Central memory CD4-positive, alpha-beta T cell (primary cell): Measurements from ENCODE around the gene PRR14L.
"Not testable (repeated sequence)": the region's sequence is repeated elsewhere in the genome, so short reads cannot be mapped to it uniquely, and the experiment has no call there.

Experiments used
- DNase-seq: peaks from one replicate; pipeline ENCODE4 v3.0.0; 2022

The PRR14L gene

DNA sequence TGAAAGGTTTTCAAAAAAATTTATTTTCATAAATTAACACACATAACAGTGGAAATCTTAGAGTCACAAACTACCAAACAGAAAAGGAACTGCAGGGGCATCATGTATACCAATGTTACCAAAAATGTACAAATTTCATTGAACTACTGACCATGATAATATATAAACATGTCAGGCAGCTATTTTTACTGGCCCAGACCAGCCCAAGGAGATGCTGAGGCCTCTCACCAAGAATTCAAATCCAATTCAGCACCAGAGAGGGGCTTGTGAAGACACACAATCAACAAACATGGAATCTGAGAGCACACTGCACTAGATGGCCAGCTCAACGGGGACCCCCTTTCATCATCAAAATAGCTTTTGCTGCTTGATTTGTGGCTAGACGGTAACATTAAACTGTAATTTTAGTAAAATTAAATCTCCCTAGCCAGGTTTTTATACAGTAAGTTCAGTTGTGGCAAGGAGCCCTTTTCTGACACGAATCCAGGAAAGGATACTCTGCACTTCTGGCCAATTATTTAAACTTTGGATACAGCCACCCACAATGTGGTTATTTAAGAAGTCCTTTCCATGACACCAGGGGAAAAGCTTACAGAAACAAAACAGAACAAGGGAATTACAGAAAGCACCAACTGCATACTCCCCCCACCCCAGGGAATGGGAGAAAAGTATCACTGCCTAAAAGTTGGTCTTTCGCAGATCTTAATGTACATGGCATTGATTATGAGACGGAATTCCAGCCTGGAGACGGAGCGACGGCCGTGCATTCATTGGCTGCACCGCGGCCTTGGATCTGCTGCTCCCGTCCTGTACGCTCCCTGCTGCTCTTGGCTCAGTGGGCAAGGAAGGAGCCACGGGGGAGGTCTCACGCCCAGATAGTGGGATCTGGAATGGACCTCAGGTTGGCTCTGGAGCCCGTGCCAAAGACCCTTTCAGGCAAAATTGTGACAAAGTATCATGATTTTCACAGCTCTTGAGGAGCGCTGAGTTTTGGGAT lies 68.3 kb downstream of the PRR14L start:
- no peak for DNase-seq

DNA sequence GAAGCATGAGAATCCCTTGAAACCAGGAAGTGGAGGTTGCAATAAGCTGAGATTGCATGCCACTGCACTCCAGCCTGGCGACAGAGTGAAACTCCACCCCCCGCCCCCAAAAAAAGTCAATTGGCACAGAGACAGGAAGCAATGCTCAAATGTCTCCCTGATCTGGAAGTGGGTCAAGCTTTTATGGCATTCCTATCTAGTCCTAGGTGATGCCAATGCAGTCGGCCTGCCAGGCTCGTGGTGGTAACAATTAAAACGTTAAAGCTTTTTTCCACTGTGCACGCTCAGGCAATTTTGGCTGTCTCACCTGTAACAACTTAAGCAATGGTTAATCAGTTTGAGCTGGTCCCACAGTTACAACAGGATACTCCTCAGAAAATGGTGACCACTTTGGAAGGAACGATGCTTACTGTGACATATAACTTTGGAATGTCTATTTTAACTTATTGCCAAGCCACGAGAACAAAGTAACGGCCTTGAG lies 69.0 kb downstream of the PRR14L start:
- no peak for DNase-seq

DNA sequence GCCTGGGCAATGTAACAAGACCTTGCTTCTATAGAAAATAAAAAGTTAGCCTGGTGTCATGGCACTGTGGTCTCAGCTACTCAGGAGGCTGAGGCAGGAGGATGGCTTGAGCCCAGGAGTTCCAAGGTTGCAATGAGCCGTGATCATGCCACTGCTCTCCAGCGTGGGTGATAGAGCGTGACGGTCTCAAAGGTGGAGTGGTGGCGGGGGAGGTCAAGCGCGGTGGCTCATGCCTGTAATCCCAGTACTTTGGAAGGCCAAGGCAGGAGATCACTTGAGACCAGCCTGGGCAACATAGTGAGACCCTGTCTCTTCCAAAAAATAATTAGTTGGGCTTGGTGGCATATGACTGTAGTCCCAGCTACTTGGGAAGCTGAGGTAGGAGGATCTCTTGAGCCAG lies 71.2 kb downstream of the PRR14L start:
- no peak for DNase-seq

DNA sequence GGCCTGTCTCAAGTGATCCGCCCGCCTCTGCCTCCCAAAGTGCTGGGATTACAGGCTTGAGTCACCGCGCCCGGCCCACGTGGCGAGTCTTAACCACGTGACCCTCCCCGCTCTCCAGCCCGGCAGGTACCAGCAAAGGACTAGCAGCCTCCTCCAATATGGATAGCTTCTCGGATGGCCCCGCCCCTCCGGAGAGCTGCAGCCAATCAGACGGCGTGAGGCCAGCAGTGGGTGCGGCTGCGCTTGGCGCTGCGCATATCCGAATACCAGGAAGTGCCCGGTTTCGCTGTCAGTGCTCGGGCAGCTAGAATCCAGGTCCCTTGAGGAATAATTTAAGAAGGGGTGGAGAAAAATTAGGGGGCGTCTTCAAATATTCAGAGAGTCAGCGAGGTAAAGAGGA lies 73.2 kb downstream of the PRR14L start:
- peak; percentile 87 for DNase-seq

DNA sequence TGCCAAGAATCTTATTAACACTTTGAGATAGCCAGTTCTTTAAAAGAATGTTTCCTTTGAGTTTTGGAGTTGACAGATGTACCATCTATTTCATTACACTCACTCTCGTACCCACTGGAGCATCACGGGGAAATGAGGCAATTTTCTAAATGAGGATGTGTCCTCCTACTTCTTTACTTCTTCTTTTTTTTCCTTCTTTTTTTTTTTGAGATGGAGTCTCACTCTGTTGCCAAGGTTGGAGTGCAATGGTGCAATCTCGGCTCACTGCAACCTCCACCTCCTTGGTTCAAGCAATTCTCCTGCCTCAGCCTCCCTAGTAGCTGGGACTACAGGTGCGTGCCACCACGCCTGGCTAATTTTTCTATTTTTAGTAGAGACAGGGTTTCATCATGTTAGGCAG lies 75.7 kb downstream of the PRR14L start:
- not testable (repeated sequence) for DNase-seq

DNA sequence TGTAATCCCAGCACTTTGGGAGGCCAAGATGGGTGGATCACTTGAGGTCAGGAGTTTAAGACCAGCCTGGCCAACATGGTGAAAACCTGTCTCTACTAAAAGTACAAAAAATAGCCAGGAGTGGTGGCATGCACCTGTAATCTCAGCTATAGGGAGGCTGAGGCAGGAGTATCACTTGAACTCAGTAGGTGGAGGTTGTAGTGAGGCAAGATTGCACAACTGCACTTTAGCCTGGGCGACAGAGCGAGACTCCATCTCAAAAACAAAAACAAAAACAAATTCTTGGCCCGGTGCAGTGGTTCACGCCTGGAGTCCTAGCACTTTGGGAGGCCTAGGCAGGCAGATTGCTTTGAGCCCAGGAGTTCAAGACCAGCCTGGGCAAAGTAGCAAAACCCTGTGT lies 81.1 kb downstream of the PRR14L start:
- not testable (repeated sequence) for DNase-seq

DNA sequence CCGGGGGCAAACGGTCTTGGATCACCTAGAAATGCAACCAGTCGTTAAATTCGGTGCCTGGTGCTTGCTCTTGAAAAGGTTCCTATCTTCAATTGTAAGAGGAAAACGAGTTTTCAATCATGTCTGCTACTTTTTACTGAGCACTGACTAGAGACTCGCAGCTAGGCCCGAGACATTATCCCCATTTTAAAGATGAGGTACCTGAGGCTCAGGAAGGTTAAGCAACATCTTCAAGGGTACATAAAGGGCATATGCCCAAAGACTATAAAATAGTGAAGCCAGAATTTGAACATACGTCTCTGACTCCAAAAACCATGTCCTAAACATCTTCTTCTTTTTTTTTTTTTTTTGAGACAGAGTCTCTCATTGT lies 87.3 kb downstream of the PRR14L start:
- DNase-seq: no peak

DNA sequence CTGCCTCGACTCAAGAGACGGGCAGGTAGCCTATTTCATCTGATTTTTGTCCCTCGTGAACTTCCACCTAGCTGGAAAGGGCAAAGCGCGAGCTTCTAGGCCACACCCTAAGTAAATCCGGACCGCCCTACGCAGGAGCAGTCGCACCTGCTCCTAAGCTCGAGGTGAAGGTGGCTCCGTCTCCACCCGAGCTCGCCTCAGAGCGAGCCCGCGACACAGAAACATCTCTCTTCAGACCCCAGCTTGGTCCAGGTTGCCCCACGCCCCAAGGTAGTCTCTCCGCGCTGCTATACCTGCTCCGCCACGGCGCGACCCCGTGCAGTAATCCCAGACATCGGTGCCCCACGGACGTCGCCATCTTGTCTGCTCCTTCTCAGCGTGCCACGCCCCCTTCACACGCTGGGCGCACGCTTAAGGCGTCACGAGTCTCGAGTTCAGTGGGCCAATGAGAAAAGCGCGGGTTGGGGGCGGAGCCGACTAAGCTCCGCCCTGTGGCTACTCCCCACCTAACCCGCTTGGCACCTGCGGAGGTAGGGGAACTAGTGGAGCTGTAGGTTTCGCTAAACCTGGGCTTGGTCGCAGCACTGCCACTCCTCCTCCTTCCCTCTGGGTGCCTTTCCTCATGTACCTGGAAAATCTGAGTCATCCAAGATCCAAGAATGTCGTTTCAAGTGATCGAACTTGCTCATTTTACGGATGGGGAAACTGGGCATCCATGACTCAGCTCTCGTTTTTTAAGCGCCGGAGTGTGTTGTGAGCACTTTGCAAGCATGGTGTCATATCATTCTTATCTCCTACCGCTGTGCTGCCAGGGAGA lies 87.9 kb downstream of the PRR14L start, which contains the start of gene PISD:
TSS of gene PISD (minus strand) at position 365 of the 817 bp plus-strand sequence. CDS start at position 358, 7 bp downstream.
- peak; percentile 96 for DNase-seq

DNA sequence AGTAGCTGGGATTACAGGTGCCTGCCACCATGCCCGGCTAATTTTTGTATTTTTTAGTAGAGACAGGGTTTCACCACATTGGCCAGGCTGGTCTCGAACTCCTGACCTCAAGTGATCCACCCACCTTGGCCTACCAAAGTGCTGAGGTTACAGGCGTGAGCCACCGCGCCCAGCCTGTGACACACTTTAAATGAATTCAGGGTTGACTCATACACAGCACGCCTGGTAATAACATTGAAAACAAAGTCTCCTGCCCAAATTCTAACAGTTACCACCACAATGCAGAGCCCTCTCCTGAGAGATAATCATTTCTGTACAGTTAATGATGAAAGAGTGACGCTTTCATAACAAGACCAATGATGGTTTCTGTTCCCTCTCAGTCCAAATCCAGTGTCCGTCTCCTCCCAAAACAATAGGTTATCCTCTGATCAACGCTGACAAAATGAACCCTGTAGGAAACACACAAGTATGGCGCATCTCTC lies 89.0 kb downstream of the PRR14L start:
- peak; percentile 20 for DNase-seq

DNA sequence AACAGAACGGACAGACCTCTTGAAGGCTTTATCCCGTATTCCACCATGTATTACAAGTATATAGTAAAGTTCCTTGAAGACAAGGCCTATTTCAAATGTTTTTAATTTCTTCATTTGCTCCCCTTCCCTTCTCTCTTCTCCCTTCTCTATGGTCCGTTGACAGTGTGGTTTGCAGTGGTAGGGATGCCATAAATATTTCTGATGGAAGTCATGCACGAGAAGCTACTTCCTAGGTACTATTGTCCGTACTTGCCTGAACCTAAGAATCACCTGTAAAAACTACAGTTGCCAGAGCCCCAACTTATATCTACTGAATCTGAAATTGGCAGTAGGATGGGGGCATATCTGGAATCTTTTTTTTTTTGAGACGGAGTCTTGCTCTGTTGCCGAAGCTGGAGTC lies 90.7 kb downstream of the PRR14L start:
- no peak for DNase-seq

DNA sequence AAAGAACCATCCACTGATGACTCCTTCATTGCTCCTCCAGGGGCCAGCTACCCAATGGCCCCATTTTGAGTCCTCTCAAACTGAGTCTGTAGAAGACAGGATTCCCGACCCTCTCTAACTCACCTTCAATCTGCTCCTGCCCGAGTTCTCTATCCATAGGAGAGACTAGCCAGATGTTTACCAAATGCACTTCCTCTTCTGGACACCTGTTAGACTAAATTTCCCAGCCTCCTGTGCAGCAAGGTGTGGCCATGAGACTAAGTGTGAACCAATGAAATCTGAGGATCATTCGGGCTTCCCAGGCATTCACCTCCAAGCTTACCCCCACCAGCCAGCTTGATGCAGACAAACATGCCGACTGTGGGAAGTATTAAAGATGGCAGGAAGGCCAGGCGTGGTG lies 95.5 kb downstream of the PRR14L start:
- DNase-seq: no peak

DNA sequence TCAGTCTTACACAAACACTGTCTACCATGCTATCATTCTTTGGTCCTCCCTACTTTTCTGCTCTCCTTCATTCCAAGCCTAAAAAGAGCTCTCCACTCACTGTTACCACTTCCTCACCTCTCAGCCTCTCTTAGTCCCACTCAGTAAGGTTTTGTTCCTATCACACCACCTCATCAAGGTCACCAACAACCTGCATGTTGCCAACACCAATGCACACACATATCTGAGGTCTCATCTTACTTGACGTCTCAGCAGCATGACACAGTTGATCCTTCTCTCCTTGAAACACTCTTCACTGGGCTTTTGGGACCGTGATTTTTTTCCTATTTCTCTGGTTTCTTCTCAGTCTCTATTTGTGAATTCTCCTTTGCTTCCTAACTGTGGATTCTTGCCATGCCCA lies 96.0 kb downstream of the PRR14L start:
- no peak for DNase-seq

DNA sequence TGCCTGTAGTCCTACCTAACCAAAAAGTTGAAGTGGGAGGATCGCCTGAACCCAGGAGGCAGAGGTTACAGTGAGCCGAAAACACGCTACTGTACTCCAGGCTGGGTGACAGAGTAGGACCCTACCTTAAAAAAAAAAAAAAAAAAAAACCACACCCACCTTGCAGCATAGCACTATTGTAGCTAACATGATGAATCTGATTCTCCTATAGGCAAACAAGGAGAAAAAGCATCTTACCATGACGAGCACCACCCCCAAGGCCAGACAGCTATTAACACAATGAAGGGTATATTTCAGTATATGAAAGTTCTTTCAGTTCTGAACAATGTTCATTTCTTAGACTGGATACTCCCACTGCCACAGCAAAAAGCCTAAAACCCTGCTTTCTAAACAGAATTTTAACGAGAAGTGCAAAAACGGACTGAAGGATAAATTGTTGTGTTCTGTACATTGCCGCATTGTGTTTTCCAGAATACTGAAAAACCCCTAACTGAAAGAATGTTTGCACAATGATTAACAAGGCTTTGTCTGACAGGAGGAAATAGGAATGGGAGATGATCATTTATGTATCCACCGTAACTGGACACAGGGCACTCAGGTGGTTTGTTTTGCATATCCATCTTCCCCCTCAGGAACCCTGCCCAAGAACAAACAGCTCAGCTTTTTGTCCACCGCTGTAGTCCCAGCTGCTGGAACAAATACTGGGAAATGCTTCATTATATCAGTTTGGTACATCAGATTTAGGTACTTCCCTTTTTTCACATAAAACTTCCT lies 96.8 kb downstream of the PRR14L start:
- no peak for DNase-seq

DNA sequence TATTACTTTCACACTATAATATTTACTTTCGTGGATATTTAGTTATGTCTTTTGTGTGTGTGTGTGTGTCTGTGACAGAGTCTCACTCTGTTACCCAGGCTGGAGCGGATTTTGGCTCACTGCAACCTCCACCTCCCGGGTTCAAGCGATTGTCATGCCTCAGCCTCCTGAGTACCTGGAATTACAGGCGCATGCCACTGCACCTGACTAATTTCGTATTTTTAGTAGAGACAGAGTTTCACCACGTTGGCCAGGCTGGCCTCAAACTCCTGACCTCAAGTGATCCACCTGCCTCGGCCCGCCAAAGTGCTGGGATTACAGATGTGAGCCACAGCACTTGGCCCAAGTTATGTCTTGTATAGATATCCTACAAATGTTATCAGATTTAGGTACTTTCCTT lies 97.8 kb downstream of the PRR14L start:
- no peak for DNase-seq

DNA sequence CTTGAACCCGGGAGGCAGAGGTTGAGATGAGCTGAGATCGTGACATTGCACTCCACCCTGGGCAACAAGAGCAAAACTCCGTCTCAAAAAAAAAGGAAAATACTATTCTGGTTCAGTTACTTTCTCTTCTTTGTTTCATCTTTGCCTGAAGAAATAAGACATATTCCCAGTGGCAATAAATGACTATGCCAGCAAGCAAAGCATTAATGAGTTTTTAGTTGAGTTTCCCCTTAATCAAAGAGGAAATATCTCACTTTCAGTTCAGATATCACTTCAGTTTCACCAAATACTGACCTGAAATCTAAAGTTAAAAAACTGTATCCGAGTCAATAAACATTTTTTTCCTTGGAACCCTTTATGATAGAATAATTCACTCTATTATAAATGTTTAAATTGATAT lies 98.3 kb downstream of the PRR14L start:
- no peak for DNase-seq

DNA sequence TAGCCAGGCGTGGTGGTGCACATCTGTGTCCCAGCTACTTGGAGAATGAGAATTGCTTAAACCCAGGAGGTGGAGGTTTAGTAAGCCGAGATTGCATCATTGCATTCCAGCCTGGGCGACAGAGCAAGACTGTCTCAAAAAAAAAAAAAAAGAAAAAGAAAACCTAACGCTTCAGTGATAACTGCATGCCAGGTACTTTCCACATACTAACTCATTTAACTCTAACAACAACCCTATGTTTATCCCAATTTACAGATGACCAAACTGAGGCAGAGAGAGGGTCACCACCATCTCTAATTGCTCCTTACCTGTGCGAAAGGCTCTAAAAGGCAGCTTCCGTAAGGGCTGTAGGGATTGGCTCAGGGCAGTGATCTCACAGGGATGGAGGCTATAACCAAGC lies 99.5 kb downstream of the PRR14L start:
- no peak for DNase-seq

DNA sequence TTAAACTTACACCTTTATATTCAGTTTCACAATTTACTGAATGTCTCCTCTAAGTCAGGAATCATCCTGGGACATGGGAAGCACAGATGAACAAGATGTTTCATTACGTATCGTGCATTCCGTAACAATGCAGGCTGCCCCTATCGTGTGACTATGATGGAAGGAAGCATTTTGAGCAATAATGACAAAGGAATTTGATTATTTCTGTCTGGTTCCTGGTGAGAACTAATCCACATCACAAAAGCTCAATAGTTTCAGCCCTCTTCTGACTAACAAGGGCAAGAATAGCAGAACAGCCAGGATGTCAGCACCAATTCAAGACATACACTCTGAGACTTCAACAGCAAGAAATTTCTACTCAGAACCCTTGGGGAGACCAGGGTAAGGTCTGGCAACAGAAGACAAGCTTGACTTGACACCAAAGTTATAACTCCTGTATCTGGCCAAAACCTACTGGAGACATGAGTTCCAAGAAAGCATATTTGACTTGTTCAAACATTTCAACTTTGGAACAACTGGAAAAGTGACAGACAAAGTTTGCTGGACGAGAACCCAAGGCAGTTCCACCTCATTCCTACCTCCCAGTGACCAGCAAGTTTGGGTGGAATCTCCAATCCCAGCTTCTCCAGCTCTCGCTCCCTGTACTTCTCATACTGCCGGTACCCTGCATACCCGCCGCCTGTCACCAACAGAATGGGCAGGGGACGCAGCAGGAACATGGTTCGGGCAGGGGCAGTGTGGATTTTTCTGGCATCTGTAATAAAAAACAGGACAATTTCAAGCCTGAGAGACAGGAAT lies 102.2 kb downstream of the PRR14L start:
- DNase-seq: no peak

DNA sequence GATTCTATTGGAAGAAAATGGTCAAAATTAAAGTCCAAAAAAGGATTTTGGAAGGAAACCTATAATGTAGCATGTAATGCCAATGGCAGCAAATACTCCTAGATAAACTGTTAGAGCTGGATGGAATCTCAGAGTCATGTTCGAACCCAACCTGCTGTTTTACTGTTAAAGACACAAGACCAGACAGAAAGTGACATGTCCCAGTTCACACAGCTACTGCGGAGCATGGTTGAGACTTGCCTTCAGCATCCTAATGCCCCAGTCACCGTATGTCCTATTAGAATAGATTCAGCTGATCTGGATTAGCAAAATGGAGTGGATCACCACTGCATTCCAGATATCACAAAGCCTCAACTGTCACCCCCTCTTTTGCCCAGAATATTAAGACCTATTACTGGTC lies 102.9 kb downstream of the PRR14L start:
- DNase-seq: no peak

DNA sequence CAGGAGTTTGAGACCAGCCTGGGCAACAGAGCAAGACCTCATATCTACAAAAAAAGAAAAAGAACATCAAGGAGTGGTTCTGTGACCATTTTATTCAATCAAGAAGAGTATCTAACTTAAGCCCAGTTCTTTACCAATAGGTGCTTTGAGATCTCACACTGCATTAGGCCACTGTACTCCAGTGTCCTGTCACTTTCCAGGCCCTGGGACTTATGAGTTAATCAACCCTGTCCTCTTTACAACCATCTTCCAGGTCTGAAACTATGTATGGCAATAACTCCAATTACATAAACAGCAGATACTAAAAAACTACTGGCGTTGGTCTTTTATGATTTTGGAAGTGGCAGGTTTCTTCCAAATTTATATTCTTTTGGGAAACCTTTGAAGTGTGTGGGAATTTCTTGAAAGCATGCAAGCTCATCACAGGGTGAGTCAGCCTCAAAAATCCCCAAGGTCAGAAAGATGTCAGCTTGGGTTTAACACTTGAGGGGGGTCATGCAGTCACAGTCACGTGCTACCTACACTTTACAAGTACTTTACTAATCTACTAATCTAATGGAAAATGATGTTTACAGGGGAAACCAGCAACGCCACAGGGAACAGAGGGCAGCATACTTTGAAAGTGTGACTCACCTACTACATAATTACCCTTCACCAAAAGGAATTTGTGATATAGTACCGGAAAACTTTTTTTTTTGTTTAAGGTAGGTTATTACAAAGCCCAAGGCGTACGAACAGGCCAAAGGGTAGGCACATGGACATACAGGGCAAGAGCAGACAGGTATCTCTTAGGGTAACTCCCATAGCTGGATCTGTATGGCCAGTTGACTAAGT lies 103.5 kb downstream of the PRR14L start:
- no peak for DNase-seq

DNA sequence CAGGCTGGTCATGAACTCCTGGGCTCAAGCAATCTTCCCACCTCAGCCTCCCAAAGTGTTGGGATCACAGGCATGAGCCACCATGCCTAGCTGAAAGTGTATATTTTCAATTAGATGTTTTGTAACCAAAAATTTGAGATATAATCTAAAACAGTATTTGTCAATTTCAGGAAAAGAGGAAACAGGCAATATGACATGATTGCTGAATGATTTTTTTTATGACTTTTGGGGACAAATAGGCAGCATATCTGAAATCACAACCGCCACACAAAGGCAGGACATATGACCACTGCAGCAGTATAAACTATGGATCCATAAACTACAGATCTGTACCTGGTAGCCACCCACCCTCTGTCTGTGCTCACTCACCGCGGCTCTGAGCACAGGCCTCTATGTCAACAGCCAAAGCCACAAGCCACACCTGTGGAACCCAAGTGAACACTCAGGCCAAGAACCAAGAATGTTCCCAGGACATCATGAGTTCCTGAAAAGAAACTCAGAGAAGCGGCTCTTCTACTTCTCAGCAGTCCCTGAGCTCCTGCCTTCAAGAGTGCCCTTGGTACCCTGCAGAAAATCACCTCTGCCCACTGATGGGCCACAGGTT lies 110.4 kb downstream of the PRR14L start:
- DNase-seq: no peak
